Adrenal gland (tissue), 5 donors: ENCODE data around the gene MLC1.

ENCODE experiments used
- CTCF ChIP-seq, 6 experiments: fragments of 450-650 bp in 4 of 6; fragments of 200-600 bp in 2 of 6; sonication (generic) in 1 of 6; IDR thresholded peaks; 1 replicate in 5 of 6; 2 replicates in 1 of 6; pipeline versions ENCODE4 v1.5.1 to v1.8.0; 2016 to 2021; ENCODE audit warnings: antibody characterized with exemption in 6 of 6, mild to moderate bottlenecking in 2 of 6, moderate library complexity in 1 of 6
- POLR2A ChIP-seq, 2 donors: fragments of 450-650 bp; IDR thresholded peaks; one replicate each; pipeline ENCODE4 v1.6.1; 2017; ENCODE audit warnings: antibody characterized with exemption in 2 of 2, mild to moderate bottlenecking in 2 of 2, moderate library complexity in 1 of 2
- donor health status: DM: no; HTN: no; CAD: no.

- TF ChIP-seq CTCF (IDR thresholded peaks at IDR 0.05) (no peak), POLR2A (IDR thresholded peaks at IDR 0.05) (no peak)
Measured at GRCh38 chr22:50121202-50121740, 36.0 kb upstream of the MLC1 start.
